HG03095 (cell line): Measurements from ENCODE around the gene TMEM240.
A peak's percentile ranks its signal among the peaks of the same experiment; 100 is the strongest.

ENCODE experiments used
- ATAC-seq: cut with Tn5 transposase; IDR thresholded peaks from one replicate; pipeline ENCODE4 v1.9.1; 2021; ENCODE audit warnings: moderate library complexity; ENCODE audit not compliant: unreplicated experiment

TMEM240 gene

GRCh38 chr1:1540090-1540817 is at the start of gene TMEM240:
Gene TMEM240 (minus strand): TSS chr1:1540624. CDS start chr1:1540346, 278 bp downstream.
- no peak for ATAC-seq

- no peak for ATAC-seq
These were observed 43.1 kb upstream of the TMEM240 start for GRCh38 chr1:1583347-1584010.

GRCh38 chr1:1582585-1583346 is 42.3 kb upstream of the TMEM240 start:
- ATAC-seq, result no peak

- no peak for ATAC-seq
These were observed 38.0 kb upstream of the TMEM240 start for GRCh38 chr1:1578371-1578940.

- no peak for ATAC-seq
These were observed 37.1 kb upstream of the TMEM240 start for GRCh38 chr1:1577367-1578011.

GRCh38 chr1:1574721-1575537 is 34.5 kb upstream of the TMEM240 start, which contains the start of gene SSU72:
Gene SSU72 (minus strand): TSS chr1:1574863. CDS start chr1:1574557, 306 bp downstream.
- peak; percentile 64 for ATAC-seq

GRCh38 chr1:1573843-1574720 is 33.7 kb upstream of the TMEM240 start:
- ATAC-seq, result peak; percentile 49

GRCh38 chr1:1569341-1569740 is 28.9 kb upstream of the TMEM240 start:
- ATAC-seq, result no peak

- no peak for ATAC-seq
These were observed 27.5 kb upstream of the TMEM240 start for GRCh38 chr1:1567891-1568291.

- ATAC-seq, result no peak
These were observed 26.9 kb upstream of the TMEM240 start for GRCh38 chr1:1567152-1567875.

- no peak for ATAC-seq
These were observed 24.9 kb upstream of the TMEM240 start for GRCh38 chr1:1565340-1565739.

- no peak for ATAC-seq
These were observed 23.8 kb upstream of the TMEM240 start for GRCh38 chr1:1564268-1564667.

GRCh38 chr1:1563688-1564087 is 23.3 kb upstream of the TMEM240 start:
- ATAC-seq, result no peak

GRCh38 chr1:1562556-1563195 is 22.3 kb upstream of the TMEM240 start:
- no peak for ATAC-seq

- no peak for ATAC-seq
These were observed 21.5 kb upstream of the TMEM240 start for GRCh38 chr1:1561801-1562470.

- no peak for ATAC-seq
These were observed 19.8 kb upstream of the TMEM240 start for GRCh38 chr1:1560178-1560577.

- ATAC-seq, result no peak
These were observed 18.6 kb upstream of the TMEM240 start for GRCh38 chr1:1559066-1559465.
